IPS DF 6.9 (cell line): ENCODE data around the gene GATAD2A.

Source experiments
- DNase-seq: peaks from one replicate; pipeline ENCODE4 v3.0.0-alpha.2; 2013; ENCODE audit warnings: low read depth, low spot score
- H3K27ac ChIP-seq: one replicate; pipeline ENCODE4 v1.5.1; 2013; ENCODE audit warnings: low read length, control low read depth
- H3K27me3 ChIP-seq: 2 replicates; pipeline ENCODE4 v1.6.1; 2013; ENCODE audit warnings: mild to moderate bottlenecking, low read length; ENCODE audit not compliant: control insufficient read depth, insufficient read depth
- H3K36me3 ChIP-seq: 2 replicates; pipeline ENCODE4 v1.6.1; 2013; ENCODE audit warnings: low read length; ENCODE audit not compliant: control insufficient read depth, insufficient read depth
- H3K4me1 ChIP-seq: 2 replicates; pipeline ENCODE4 v1.6.1; 2013; ENCODE audit warnings: low read length; ENCODE audit not compliant: control insufficient read depth, insufficient read depth
- H3K4me3 ChIP-seq: 2 replicates; pipeline ENCODE4 v1.5.1; 2013; ENCODE audit warnings: mild to moderate bottlenecking, low read length
- H3K9me3 ChIP-seq: 2 replicates; pipeline ENCODE4 v1.6.1; 2013; ENCODE audit warnings: low read length, inconsistent platforms; ENCODE audit not compliant: control insufficient read depth, insufficient read depth
- WGBS: extraction: QIAGEN DNeasy Blood & Tissue Kit; methylation state at CpG from one replicate; pipeline ENCODE4 v1.1.7; 2013; ENCODE audit warnings: mixed read lengths, missing lambda C conversion rate; ENCODE audit not compliant: insufficient read length, insufficient coverage; 5-methylcytosine and 5-hydroxymethylcytosine counted together

Gene GATAD2A

GRCh38 chr19:19541616-19542015, 136.1 kb downstream of the GATAD2A start:
- Histone ChIP-seq H3K9me3 (no peaks in the 10 kb centered on the region), H3K27me3 (peaks cover 3% of the 10 kb centered on the region; the same call in 1 of the 2 replicates), H3K36me3 (peaks cover 3% of the 10 kb centered on the region; the same call in 1 of the 2 replicates), H3K27ac (no peak overlapping the region), H3K4me1 (peaks cover 2% of the 10 kb centered on the region; the same call in 1 of the 2 replicates), H3K4me3 (no peak overlapping the region)
- no peak for DNase-seq
- WGBS, result no CpG with 5 or more reads among the region's 16 CpGs

- no peak overlapping the region for H3K27ac ChIP-seq
- peaks cover 3% of the 10 kb centered on the region; the same call in 1 of the 2 replicates for H3K36me3 ChIP-seq
- WGBS, result no CpG with 5 or more reads among the region's 12 CpGs
- DNase-seq, result no peak
- H3K9me3 ChIP-seq, result no peaks in the 10 kb centered on the region
- H3K4me3 ChIP-seq, result no peak overlapping the region
- H3K27me3 ChIP-seq, result peaks cover 3% of the 10 kb centered on the region; the same call in 1 of the 2 replicates
- H3K4me1 ChIP-seq, result peaks cover 2% of the 10 kb centered on the region; the same call in 1 of the 2 replicates
Measured at GRCh38 chr19:19542507-19542906, 137.0 kb downstream of the GATAD2A start.

- Histone ChIP-seq H3K9me3 (no peaks in the 10 kb centered on the region), H3K27ac (no peak overlapping the region), H3K4me1 (peaks cover 2% of the 10 kb centered on the region; the same call in 1 of the 2 replicates), H3K27me3 (peaks cover 3% of the 10 kb centered on the region; the same call in 1 of the 2 replicates), H3K36me3 (peaks cover 3% of the 10 kb centered on the region; the same call in 1 of the 2 replicates), H3K4me3 (no peak overlapping the region)
- no peak for DNase-seq
- no CpG with 5 or more reads among the region's 13 CpGs for WGBS
Measured at GRCh38 chr19:19543101-19543500, 137.6 kb downstream of the GATAD2A start.

GRCh38 chr19:19543640-19544039, 138.2 kb downstream of the GATAD2A start:
- Histone ChIP-seq H3K4me3 (no peak overlapping the region), H3K36me3 (peaks cover 3% of the 10 kb centered on the region; the same call in 1 of the 2 replicates), H3K27me3 (peaks cover 2% of the 10 kb centered on the region; the same call in 1 of the 2 replicates), H3K9me3 (no peaks in the 10 kb centered on the region), H3K27ac (no peak overlapping the region), H3K4me1 (peaks cover 2% of the 10 kb centered on the region; the same call in 1 of the 2 replicates)
- DNase-seq, result no peak
- no CpG with 5 or more reads among the region's 19 CpGs for WGBS

- Histone ChIP-seq H3K27ac (no peak overlapping the region), H3K36me3 (peaks cover 3% of the 10 kb centered on the region; the same call in 1 of the 2 replicates), H3K4me3 (no peak overlapping the region), H3K9me3 (no peaks in the 10 kb centered on the region), H3K27me3 (no peaks in the 10 kb centered on the region), H3K4me1 (peaks cover 2% of the 10 kb centered on the region; the same call in 1 of the 2 replicates)
- no peak for DNase-seq
- no CpG with 5 or more reads among the region's 75 CpGs for WGBS
Measured at GRCh38 chr19:19544257-19544953, 138.9 kb downstream of the GATAD2A start.

GRCh38 chr19:19544954-19545591, 139.6 kb downstream of the GATAD2A start:
- no peak overlapping the region for H3K4me3 ChIP-seq
- no CpG with 5 or more reads among the region's 53 CpGs for WGBS

GRCh38 chr19:19545707-19546106, 140.2 kb downstream of the GATAD2A start:
- no peaks in the 10 kb centered on the region for H3K27me3 ChIP-seq
- H3K9me3 ChIP-seq, result no peaks in the 10 kb centered on the region
- no peak overlapping the region for H3K4me3 ChIP-seq
- WGBS, result no CpG with 5 or more reads among the region's 23 CpGs
- no peak overlapping the region for H3K27ac ChIP-seq
- H3K4me1 ChIP-seq, result no peaks in the 10 kb centered on the region
- peaks cover 3% of the 10 kb centered on the region; the same call in 1 of the 2 replicates for H3K36me3 ChIP-seq
- no peak for DNase-seq

More at GRCh38 chr19:19544954-19545591, 139.6 kb downstream of the GATAD2A start:
- no peak overlapping the region for H3K27ac ChIP-seq
- H3K36me3 ChIP-seq, result peaks cover 3% of the 10 kb centered on the region; the same call in 1 of the 2 replicates
- DNase-seq, result no peak
- no peaks in the 10 kb centered on the region for H3K9me3 ChIP-seq
- no peaks in the 10 kb centered on the region for H3K27me3 ChIP-seq
- peaks cover 1% of the 10 kb centered on the region; the same call in 1 of the 2 replicates for H3K4me1 ChIP-seq

- Histone ChIP-seq H3K27me3 (no peaks in the 10 kb centered on the region), H3K36me3 (peaks cover 3% of the 10 kb centered on the region; the same call in 1 of the 2 replicates), H3K9me3 (no peaks in the 10 kb centered on the region), H3K4me3 (no peak overlapping the region), H3K27ac (no peak overlapping the region), H3K4me1 (no peaks in the 10 kb centered on the region)
- WGBS, result no CpG with 5 or more reads among the region's 19 CpGs
- no peak for DNase-seq
Measured at GRCh38 chr19:19546751-19547162, 141.3 kb downstream of the GATAD2A start.

GRCh38 chr19:19547674-19548336, 142.3 kb downstream of the GATAD2A start:
- no peaks in the 10 kb centered on the region for H3K9me3 ChIP-seq
- DNase-seq, result no peak
- no CpG with 5 or more reads among the region's 15 CpGs for WGBS
- H3K4me1 ChIP-seq, result no peaks in the 10 kb centered on the region
- H3K36me3 ChIP-seq, result peaks cover 3% of the 10 kb centered on the region; the same call in 1 of the 2 replicates
- no peaks in the 10 kb centered on the region for H3K27me3 ChIP-seq
- no peak overlapping the region for H3K27ac ChIP-seq
- H3K4me3 ChIP-seq, result no peak overlapping the region
